Femur (tissue), 1 donor: ENCODE data around the gene ITPRIPL2.
A peak's percentile ranks its signal among the peaks of the same experiment; 100 is the strongest.

Experiments
- DNase-seq: peaks from one replicate; pipeline ENCODE4 v3.0.0-alpha.2; 2017

ITPRIPL2 gene

GRCh38 chr16:19113577-19114358, at the start of gene ITPRIPL2:
Gene ITPRIPL2, plus strand, starts transcription at chr16:19113964. Its CDS starts 498 bp downstream, at chr16:19114462.
- DNase-seq = peak; percentile 93

DNA sequence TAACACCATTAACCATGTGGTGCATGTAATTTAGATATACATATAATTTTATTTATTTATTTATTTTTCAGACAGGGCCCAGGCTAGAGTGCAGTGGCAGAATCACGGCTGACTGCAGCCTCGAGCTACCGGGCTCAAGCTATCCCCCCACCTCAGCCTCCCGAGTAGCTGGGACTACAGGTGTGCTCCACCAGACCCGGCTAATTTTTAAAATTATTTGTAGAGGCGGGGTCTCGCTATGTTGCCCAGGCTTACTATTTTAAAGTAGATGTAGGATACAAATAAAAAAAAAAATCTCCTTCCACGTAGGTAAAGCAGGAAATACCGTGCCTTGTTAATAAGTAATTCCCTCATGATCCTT, 46.8 kb upstream of the ITPRIPL2 start:
- peak; percentile 22 for DNase-seq

DNA sequence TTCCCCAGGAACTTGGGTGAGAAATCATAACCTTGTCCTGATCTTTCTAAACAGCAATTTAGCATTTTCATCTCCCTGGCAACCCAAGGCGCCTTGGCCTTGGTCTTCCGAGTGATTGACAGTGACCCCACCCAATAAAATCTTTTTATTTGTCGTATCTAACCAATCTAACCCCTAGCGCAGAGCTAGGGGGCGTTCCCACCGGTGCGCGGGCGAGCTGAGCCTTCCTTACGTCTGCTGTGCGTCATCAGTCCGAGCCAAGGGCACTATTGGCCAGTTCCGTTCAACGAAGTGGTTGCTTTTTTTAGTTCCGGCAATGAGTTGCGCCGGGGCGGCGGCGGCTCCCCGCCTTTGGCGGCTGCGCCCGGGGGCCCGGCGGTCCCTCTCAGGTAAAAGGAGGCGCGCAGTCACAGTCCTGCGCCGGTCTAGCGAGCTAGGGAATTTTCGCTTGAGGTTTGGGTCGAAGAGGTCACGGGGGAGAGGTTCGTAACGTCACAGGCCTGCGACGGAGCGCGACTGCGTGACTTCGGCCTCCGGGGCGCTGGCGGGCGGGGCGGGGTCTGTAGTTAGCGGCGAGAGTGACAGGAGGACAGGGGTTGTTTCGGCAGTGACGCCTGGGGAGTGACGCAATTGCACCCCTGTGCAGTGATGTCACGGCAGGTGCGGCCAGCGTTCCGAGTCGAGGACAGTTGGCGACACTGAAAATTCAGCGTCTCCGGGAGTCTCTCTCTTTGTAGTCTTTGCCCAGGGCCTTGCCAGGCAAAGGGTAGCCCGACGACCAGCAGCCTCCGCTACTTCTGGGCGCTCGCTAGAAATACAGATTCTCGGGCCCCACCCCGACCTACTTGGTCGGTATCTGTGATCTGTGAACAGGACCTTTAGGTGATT, 46.2 kb upstream of the ITPRIPL2 start, which contains the start of gene COQ7:
Gene COQ7, plus strand, starts transcription at position 266 of the 888 bp plus-strand sequence. Its CDS starts 51 bp downstream, at position 317.
- DNase-seq = peak; percentile 99

DNA sequence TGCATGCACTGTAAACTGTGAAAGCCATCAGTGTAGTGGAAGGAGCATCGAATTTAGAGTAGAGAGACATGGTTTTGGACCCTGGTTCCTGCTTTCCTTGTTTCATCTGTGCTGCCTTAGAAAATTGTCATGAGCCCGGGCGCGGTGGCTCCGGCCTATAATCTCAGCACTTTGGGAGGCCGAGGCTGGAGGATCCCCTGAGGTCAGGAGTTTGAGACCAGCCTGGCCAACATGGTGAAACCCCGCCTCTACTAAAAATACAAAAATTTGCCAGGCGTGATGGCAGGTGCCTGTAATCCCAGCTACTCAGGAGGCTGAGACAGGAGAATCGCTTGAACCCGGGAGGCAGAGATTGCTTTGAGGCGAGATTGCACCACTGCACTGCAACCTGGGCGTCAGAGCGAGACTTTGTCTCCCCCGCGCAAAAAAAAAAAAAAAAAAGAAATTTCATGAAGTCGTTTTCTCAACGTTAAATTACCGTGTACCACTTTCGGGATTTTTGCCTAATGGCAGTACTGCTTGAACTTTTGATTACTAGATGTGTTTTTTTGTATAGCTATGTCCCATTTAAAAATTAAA, 45.4 kb upstream of the ITPRIPL2 start:
- no peak for DNase-seq

GRCh38 chr16:19071811-19072777, 41.7 kb upstream of the ITPRIPL2 start:
- DNase-seq = peak; percentile 38

DNA sequence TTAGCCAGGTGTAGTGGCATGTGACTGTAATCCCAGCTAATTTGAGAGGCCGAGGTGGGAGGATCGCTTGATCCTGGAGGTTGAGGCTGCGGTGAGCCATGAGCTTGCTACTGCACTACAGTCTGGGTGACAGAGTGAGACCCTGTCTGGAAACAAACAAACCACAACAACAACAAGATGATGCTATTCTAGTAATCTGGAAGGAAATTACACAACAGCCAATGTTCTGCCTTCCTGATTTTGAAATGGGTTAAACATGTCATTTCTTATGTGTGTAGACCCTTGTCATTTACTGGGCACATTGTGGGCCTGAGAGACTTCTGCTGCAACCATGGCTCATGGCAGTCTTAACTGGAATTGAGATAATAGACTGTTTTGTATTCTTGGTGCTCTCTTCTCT, 40.4 kb upstream of the ITPRIPL2 start:
- no peak for DNase-seq

GRCh38 chr16:19073863-19074262, 39.9 kb upstream of the ITPRIPL2 start:
- no peak for DNase-seq

DNA sequence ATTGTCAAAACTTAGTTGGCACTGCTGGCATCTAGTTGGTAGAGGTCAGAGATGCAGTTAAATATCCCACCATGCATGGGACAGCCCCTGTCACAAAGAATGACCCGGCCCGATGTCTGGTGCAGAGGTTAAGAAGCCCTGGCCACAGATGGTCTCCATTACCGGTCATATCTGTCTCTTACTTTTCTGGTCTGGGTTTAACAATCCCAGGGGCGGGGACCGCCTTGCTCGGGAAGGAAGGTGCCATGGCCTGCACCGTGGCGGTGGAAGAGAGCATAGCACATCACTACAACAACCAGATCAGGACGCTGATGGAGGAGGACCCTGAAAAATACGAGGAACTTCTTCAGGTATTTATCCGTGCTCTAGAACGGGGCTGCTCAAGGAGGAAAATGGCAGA, 38.3 kb upstream of the ITPRIPL2 start:
- no peak for DNase-seq

DNA sequence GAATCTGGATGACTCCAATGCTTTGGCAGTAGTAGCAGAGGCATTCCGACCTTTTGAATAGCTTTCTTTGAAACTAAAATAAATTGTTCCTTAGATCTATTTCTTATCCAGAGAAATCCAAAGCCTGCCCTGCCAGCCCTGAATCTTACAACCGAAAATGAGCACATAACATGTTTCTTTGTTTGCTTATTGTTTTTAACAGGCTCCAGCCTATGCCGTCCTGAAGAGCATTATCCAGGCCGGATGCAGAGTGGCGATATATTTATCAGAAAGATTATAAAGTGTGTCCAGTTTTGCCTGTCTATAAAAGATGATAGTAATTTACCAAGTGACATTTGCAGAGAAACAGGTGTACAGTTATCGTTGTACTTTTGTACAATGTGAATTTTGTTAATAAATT, 35.9 kb upstream of the ITPRIPL2 start:
- DNase-seq = no peak

DNA sequence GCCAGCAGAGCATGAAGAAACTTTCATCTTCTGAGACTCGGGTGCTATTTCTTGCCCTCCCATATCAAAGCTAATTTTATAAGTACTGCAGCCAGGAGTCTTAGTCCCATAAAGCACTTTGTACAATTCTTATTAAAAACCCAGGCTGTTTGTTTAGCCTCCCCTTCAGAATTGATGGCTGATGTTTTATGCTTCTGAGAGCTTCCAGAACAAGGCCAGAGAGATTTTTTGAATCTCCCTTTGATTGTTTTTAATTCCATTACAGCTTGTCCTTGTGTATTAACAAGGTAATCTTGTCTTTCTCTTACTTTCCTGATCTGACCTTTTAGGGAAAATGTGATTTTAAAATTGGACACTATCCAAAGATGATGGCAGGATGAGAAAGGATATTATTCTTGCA, 30.1 kb upstream of the ITPRIPL2 start:
- DNase-seq = no peak

DNA sequence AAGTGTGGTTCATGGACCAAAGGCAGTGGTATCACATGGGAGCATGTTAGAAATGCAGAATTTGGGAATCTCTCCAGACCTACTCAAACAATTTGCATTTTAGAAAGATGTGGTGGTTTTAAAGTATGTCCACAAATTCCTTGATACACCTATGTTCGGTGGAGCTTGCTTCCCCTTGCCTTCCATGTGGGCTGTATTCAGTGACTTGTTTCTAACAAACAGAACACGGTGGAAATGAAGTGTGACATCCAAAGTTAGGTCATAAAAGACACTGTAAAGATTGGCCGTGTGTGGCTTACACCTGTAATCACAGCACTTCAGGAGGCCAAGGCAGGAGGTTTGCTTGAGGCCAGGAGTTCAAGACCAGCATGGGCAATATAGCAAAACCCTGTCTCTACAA, 29.6 kb upstream of the ITPRIPL2 start:
- DNase-seq = no peak

- DNase-seq = no peak
These were observed 28.9 kb upstream of the ITPRIPL2 start for GRCh38 chr16:19084879-19085278.

- DNase-seq = peak; percentile 35
These were observed 28.0 kb upstream of the ITPRIPL2 start for GRCh38 chr16:19085679-19086200.

DNA sequence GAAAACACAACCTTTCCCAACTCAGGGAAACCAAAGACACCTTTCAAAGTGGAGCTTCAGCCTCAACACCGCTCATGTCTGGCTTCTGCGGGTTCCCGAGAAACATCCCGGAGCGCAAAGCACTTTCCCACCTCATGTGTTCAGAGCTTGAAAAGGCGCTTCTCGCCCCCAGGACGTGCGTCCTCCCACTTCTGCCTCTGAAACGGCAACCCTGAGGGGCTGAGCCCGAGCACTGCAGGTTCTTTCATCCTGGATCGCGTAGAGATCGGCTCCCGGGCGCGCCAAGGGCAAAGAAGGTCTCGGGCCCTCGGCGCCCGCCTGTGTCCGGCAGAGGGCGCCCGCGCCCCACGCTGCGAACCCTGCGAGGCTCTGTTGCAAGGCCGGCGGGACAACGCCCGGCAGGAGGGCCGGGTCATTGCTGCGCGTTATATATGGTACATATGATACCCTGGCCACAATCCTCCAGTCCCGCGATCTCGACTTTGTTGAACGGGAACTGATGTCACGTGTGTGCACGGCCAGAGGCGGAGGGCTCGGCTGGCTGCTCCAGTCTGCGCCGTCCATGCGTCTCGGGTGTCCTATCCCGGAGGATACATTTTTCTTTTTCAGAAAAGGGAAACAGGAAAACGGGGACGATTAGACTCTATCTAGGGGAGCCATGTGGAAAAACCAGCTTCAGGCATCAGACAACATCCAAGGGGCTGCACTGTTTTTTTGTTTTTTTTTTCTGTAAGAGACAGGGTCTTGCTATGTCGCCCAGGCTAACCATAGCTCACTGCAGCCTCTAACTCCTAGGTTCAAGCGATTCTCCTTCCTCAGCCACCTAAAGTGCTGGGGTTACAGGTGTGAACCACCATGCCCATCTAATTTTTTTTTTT, 27.2 kb upstream of the ITPRIPL2 start:
- peak; percentile 94 for DNase-seq

- DNase-seq = no peak
These were observed 25.3 kb upstream of the ITPRIPL2 start for GRCh38 chr16:19088341-19088916.

- DNase-seq = no peak
These were observed 24.3 kb upstream of the ITPRIPL2 start for GRCh38 chr16:19089410-19089955.

GRCh38 chr16:19090916-19091315, 22.8 kb upstream of the ITPRIPL2 start:
- no peak for DNase-seq

DNA sequence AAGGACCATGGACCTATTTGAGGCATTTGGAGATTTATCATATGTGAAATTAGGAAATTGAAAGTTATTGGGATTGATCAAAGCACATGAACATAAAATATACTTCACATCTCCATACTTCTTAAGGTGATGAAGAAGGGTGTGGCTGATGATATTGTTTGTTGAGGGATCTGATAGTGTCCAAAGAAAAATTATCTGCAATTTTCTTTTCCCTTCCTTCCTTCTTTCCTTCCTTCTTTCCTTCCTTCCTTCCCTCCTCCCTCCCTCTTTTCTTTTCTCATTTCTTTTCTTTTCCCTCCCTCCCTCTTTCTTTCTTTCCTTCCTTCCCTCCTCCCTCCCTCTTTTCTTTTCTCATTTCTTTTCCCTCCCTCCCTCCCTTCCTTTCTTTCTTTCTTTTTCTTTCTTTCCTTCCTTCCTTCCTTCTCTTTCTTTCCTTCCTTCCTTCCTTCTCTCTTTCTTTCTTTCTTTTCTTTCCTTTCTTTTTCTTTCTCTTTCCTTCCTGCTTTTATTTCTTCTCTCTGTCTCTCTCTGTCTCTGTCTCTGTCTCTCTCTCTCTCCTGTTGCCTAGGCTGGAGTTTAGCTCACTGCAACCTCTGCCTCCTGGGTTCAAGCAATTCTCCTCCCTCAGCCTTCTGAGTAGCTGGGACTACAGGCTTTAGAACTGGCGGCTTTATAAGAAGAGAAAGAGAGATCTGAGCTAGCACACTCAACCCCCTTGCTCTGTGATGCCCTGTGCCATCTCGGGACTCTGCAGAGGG, 20.9 kb upstream of the ITPRIPL2 start:
- DNase-seq = no peak
